Measurements from ENCODE around the gene PTGES. TPM values are rescaled to one million over a fixed set of nuclear protein-coding genes. Genes with fewer than 3 reads are reported as not detected.

The PTGES gene
- total and polyA plus RNA-seq, 2 experiments from 2014 or later: 2.8 to 3.6 TPM

DNA sequence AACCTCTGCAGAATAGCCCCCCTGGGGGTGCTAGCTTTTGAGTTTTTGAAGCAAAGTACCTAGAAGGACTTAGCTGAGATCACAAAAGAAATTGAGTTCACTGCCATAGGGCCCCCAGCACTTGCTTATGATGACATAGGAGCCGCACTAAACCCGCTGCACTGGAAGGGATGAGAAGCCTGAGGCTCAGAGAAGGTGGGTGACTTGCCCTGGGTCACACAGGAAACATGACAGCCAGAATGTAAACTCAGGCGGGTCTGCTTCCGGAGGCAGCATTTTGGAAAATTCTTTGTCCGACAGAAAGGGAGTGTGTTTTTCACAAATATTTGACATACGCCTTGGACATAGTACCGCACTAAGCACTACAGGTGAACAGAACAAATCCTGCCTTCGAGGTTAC lies 41.7 kb upstream of the PTGES start:
- Mint-ChIP-seq H3K4me3 (no peak overlapping the region), H3K36me3 (ENCODE audit: low read depth) (no peaks in the 10 kb centered on the region), H3K4me1 (no peaks in the 10 kb centered on the region), H3K9me3 (no peaks in the 10 kb centered on the region; the same call in 2 of the 3 replicates), H3K27ac (no peak overlapping the region), H3K27me3 (ENCODE audit: insufficient read depth, low read depth, poor library complexity) (peaks cover 2% of the 10 kb centered on the region)
- no peak overlapping the region for H3K4me3 ChIP-seq
- no peaks in the 10 kb centered on the region for H3K79me2 ChIP-seq (replicated peaks; ENCODE audit: insufficient read depth)
- ATAC-seq (no peak), DNase-seq (ENCODE audit: low spot score) (no peak)
- peaks cover 3% of the 10 kb centered on the region; the same call in 1 of the 2 replicates for H4K20me1 ChIP-seq (replicated peaks; ENCODE audit: insufficient read depth)
- H3K27ac ChIP-seq (ENCODE audit: low read depth): no peak overlapping the region
- no peaks in the 10 kb centered on the region for H3K4me1 ChIP-seq (ENCODE audit: insufficient read depth)
- no peaks in the 10 kb centered on the region for H3K27me3 ChIP-seq (ENCODE audit: insufficient read depth)
- H3K4me2 ChIP-seq: no peak overlapping the region
- H3K36me3 ChIP-seq (ENCODE audit: insufficient read depth): no peaks in the 10 kb centered on the region
- no peaks in the 10 kb centered on the region for H3F3A ChIP-seq (replicated peaks; ENCODE audit: low read depth)
- H2AFZ ChIP-seq: no peak overlapping the region
- no peaks in the 10 kb centered on the region for H3K9me2 ChIP-seq (ENCODE audit: insufficient read depth)
- TF ChIP-seq NANOG (IDR thresholded peaks at IDR 0.05; ENCODE audit: borderline replicate concordance): no peak
- no peak for TF ChIP-seq EZH2phosphoT487 (IDR thresholded peaks at IDR 0.05; ENCODE audit: unreplicated experiment)
- TF ChIP-seq, protein P1, sequence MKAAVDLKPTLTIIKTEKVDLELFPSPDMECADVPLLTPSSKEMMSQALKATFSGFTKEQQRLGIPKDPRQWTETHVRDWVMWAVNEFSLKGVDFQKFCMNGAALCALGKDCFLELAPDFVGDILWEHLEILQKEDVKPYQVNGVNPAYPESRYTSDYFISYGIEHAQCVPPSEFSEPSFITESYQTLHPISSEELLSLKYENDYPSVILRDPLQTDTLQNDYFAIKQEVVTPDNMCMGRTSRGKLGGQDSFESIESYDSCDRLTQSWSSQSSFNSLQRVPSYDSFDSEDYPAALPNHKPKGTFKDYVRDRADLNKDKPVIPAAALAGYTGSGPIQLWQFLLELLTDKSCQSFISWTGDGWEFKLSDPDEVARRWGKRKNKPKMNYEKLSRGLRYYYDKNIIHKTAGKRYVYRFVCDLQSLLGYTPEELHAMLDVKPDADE (IDR thresholded peaks at IDR 0.05): no peak
- no peak for TF ChIP-seq STAT1 (IDR thresholded peaks at IDR 0.05; ENCODE audit: unreplicated experiment)
- TF ChIP-seq JUNB (IDR thresholded peaks at IDR 0.05; ENCODE audit: unreplicated experiment): no peak
- no peak for TF ChIP-seq POLR2AphosphoS5 (IDR thresholded peaks at IDR 0.05; ENCODE audit: low read depth)
- TF ChIP-seq ZNF114 (CRISPR knock-in tag; IDR thresholded peaks at IDR 0.05): no peak
- no peak for TF ChIP-seq CREB1 (CRISPR knock-in tag; IDR thresholded peaks at IDR 0.05; ENCODE audit: low read depth)
- TF ChIP-seq ZNF462 (CRISPR knock-in tag; IDR thresholded peaks at IDR 0.05): no peak
- TF ChIP-seq ZNF331 (CRISPR knock-in tag; IDR thresholded peaks at IDR 0.05; ENCODE audit: low read depth): no peak
- TF ChIP-seq, protein P2, sequence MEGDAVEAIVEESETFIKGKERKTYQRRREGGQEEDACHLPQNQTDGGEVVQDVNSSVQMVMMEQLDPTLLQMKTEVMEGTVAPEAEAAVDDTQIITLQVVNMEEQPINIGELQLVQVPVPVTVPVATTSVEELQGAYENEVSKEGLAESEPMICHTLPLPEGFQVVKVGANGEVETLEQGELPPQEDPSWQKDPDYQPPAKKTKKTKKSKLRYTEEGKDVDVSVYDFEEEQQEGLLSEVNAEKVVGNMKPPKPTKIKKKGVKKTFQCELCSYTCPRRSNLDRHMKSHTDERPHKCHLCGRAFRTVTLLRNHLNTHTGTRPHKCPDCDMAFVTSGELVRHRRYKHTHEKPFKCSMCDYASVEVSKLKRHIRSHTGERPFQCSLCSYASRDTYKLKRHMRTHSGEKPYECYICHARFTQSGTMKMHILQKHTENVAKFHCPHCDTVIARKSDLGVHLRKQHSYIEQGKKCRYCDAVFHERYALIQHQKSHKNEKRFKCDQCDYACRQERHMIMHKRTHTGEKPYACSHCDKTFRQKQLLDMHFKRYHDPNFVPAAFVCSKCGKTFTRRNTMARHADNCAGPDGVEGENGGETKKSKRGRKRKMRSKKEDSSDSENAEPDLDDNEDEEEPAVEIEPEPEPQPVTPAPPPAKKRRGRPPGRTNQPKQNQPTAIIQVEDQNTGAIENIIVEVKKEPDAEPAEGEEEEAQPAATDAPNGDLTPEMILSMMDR (conservative IDR thresholded peaks at IDR 0.05; ENCODE audit: low read depth in 2 of 2): no peak
- no peak for TF ChIP-seq REST (IDR thresholded peaks at IDR 0.05; ENCODE audit: unreplicated experiment)
- no peak for TF ChIP-seq EZH2 (IDR thresholded peaks at IDR 0.05; ENCODE audit: low read depth, unreplicated experiment)

Measured in GM23338 (cell line).